Epithelial cell of proximal tubule (primary cell): ENCODE data around the gene COPS7A. TPM values are rescaled to one million over a fixed set of nuclear protein-coding genes. Genes with fewer than 3 reads are reported as not detected.
A peak's percentile ranks its signal among the peaks of the same experiment; 100 is the strongest.
"Not testable (repeated sequence)": the region's sequence is repeated elsewhere in the genome, so short reads cannot be mapped to it uniquely, and the experiment has no call there.

ENCODE experiments used
- DNase-seq: peaks from one replicate; pipeline ENCODE4 v3.0.0-alpha.2; 2011; ENCODE audit warnings: low read depth
- H3K4me3 ChIP-seq: 2 replicates; pipeline ENCODE4 v1.5.1; 2011; ENCODE audit warnings: low read depth, mild to moderate bottlenecking, low read length
- total RNA-seq: library from RNA; depleted of rRNA; stranded (reverse); fragments of >200 nt; gene quantifications from 2 replicates; pipeline ENCODE4 v1.2.3, GENCODE V29; 2015
- TF ChIP-seq, protein P1 (sequence below): conservative IDR thresholded peaks from 2 replicates; pipeline ENCODE4 v1.5.1; 2012; ENCODE audit warnings: low read depth, mild to moderate bottlenecking, low read length

The COPS7A gene
- total RNA-seq, 1 donor from 2014 or later: 59.2 TPM

DNA sequence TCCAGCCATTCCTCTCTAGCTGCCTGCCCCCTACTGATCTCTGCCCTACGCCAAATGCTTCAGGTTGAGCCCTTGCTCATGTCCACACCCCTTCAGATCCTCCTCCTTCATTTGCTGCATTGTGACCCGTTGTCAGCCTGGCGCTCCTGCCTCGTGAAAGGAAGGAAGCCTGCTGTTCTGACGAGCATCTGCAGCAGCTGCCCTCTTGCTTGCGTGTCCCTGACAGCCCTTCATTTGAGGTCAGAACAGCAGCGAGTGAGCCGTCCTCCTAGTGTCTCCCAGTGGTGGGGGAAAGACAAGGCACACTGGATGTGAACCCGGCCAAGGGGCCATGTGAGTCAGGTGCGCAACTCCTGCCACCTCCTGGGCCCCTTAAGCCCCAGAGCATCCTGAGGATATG lies 20.2 kb upstream of the COPS7A start:
- TF ChIP-seq, protein P1, sequence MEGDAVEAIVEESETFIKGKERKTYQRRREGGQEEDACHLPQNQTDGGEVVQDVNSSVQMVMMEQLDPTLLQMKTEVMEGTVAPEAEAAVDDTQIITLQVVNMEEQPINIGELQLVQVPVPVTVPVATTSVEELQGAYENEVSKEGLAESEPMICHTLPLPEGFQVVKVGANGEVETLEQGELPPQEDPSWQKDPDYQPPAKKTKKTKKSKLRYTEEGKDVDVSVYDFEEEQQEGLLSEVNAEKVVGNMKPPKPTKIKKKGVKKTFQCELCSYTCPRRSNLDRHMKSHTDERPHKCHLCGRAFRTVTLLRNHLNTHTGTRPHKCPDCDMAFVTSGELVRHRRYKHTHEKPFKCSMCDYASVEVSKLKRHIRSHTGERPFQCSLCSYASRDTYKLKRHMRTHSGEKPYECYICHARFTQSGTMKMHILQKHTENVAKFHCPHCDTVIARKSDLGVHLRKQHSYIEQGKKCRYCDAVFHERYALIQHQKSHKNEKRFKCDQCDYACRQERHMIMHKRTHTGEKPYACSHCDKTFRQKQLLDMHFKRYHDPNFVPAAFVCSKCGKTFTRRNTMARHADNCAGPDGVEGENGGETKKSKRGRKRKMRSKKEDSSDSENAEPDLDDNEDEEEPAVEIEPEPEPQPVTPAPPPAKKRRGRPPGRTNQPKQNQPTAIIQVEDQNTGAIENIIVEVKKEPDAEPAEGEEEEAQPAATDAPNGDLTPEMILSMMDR: no peak
- H3K4me3 ChIP-seq: no peak overlapping the region
- no peak for DNase-seq

DNA sequence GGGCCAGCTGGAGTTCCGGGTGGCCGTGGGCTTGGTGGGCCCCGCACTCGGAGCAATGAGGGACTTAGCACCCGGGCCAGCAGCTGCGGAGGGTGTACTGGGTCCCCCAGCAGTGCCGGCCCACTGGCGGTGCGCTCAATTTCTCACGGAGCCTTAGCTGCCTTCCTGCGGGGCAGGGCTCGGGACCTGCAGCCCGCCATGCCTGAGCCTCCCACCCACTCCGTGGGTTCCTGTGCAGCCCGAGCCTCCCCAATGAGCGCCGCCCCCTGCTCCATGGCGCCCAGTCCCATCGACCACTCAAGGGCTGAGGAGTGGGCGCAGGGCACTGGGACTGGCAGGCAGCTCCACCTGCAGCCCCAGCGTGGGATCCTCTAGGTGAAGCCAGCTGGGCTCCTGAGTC lies 15.5 kb upstream of the COPS7A start:
- not testable (repeated sequence) for H3K4me3 ChIP-seq, DNase-seq

- H3K4me3 ChIP-seq: no peak overlapping the region
- no peak for DNase-seq
- TF ChIP-seq, protein P1: no peak
Observed at GRCh38 chr12:6708960-6709394, 14.9 kb upstream of the COPS7A start.

- H3K4me3 ChIP-seq, DNase-seq: not testable (repeated sequence)
Observed at GRCh38 chr12:6716031-6716873, 7.6 kb upstream of the COPS7A start.

DNA sequence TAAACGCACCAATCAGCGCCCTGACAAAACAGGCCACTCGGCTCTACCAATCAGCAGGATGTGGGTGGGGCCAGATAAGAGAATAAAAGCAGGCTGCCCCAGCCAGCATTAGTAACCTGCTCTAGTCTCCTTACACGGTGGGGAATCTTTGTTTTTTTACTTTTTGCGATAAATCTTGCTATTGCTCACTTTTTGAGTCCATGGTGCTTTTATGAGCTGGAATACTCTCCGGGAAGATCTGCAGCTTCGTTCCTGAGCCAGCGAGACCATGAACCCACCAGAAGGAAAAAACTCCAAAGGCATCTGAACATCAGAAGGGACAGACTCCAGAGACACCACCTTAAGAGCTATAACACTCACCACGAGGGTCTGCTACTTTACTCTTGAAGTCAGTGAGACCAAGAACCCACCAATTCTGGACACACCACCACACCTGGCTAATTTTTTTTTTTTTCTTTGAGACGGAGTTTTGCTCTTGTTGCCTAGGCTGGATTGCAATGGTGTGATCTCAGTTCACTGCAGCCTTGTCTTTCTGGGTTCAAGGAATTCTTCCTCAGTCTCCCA lies 6.9 kb upstream of the COPS7A start:
- H3K4me3 ChIP-seq: no peak overlapping the region
- DNase-seq: no peak
- TF ChIP-seq, protein P1: no peak

GRCh38 chr12:6722863-6723262 lies 983 bp upstream of the COPS7A start:
- TF ChIP-seq, protein P1: no peak
- no peak for DNase-seq
- no peak overlapping the region for H3K4me3 ChIP-seq

DNA sequence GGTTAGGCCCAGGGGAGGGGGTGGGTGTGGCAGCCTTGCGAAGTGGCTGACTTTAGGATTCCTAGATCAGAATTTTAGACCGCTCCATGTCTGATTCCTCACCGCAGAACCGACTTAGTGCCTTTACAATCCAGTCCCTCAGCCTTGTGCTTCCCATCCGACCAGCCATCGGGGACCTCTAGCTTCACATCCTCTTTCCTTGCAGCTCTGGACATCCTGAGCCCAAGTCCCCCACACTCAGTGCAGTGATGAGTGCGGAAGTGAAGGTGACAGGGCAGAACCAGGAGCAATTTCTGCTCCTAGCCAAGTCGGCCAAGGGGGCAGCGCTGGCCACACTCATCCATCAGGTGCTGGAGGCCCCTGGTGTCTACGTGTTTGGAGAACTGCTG lies 557 bp downstream of the COPS7A start:
- peak overlapping the region; percentile 71 for H3K4me3 ChIP-seq
- TF ChIP-seq, protein P1: no peak
- no peak for DNase-seq

- TF ChIP-seq, protein P1: no peak
Observed at GRCh38 chr12:6725350-6725749, 1.5 kb downstream of the COPS7A start.

More at GRCh38 chr12:6725350-6725749, 1.5 kb downstream of the COPS7A start:
- H3K4me3 ChIP-seq: no peak overlapping the region
- no peak for DNase-seq
